HEK293 (cell line): ENCODE results near the gene GALNTL6.

Source experiments
- BCL11A ChIP-seq: fragments of 450-650 bp; formaldehyde crosslinking; IDR thresholded peaks from 2 replicates; pipeline ENCODE4 v1.5.1; 2016; ENCODE audit warnings: low read depth, missing biosample characterization, missing genetic modification characterization
- CTCF ChIP-seq: fragments of 450-650 bp; formaldehyde crosslinking; IDR thresholded peaks from 2 replicates; pipeline ENCODE4 v1.5.1; 2016; ENCODE audit warnings: missing biosample characterization, missing genetic modification characterization
- RBAK ChIP-seq: fragments of 450-650 bp; formaldehyde crosslinking; IDR thresholded peaks from 2 replicates; pipeline ENCODE4 v1.5.1; 2016; ENCODE audit warnings: missing biosample characterization, missing genetic modification characterization
- SP3 ChIP-seq: fragments of 450-650 bp; formaldehyde crosslinking; IDR thresholded peaks from 2 replicates; pipeline ENCODE4 v1.5.1; 2016; ENCODE audit warnings: missing biosample characterization, missing genetic modification characterization
- ZBTB1 ChIP-seq: fragments of 450-650 bp; formaldehyde crosslinking; IDR thresholded peaks from 2 replicates; pipeline ENCODE4 v1.5.1; 2016; ENCODE audit warnings: missing biosample characterization, missing genetic modification characterization
- ZEB2 ChIP-seq: fragments of 450-650 bp; formaldehyde crosslinking; IDR thresholded peaks from 2 replicates; pipeline ENCODE4 v1.5.1; 2016; ENCODE audit warnings: missing biosample characterization, missing genetic modification characterization
- ZNF121 ChIP-seq: fragments of 450-650 bp; formaldehyde crosslinking; IDR thresholded peaks from 2 replicates; pipeline ENCODE4 v1.5.1; 2016; ENCODE audit warnings: missing biosample characterization, missing genetic modification characterization
- ZNF133 ChIP-seq: fragments of 450-650 bp; formaldehyde crosslinking; IDR thresholded peaks from 2 replicates; pipeline ENCODE4 v1.5.1; 2016; ENCODE audit warnings: missing biosample characterization, missing genetic modification characterization
- ZNF404 ChIP-seq: fragments of 450-650 bp; formaldehyde crosslinking; IDR thresholded peaks from 2 replicates; pipeline ENCODE4 v1.5.1; 2017; ENCODE audit warnings: missing biosample characterization, missing genetic modification characterization
- ZNF510 ChIP-seq: fragments of 450-650 bp; formaldehyde crosslinking; IDR thresholded peaks from 2 replicates; pipeline ENCODE4 v1.5.1; 2018; ENCODE audit warnings: mild to moderate bottlenecking, missing genetic modification characterization, missing biosample characterization; ENCODE audit not compliant: insufficient replicate concordance
- ZNF549 ChIP-seq: fragments of 450-650 bp; IDR thresholded peaks from 2 replicates; pipeline ENCODE4 v1.5.1; 2018; ENCODE audit warnings: missing biosample characterization, missing genetic modification characterization, mild to moderate bottlenecking, inconsistent platforms, moderate library complexity
- ZNF624 ChIP-seq: fragments of 450-650 bp; formaldehyde crosslinking; IDR thresholded peaks from 2 replicates; pipeline ENCODE4 v1.5.1; 2017; ENCODE audit warnings: missing biosample characterization, missing genetic modification characterization
- ZNF626 ChIP-seq: fragments of 450-650 bp; sonication (Bioruptor Pico); formaldehyde crosslinking; IDR thresholded peaks from 2 replicates; pipeline ENCODE4 v1.5.1; 2018; ENCODE audit warnings: missing biosample characterization, missing genetic modification characterization, inconsistent platforms

GRCh38 chr4:172596206-172596605 lies 783.0 kb downstream of the GALNTL6 start:
- no peak for TF ChIP-seq ZNF510 (tag by site-specific recombination)
- TF ChIP-seq CTCF (tag by site-specific recombination) = no peak
- TF ChIP-seq ZNF404 (tag by site-specific recombination) = no peak
- TF ChIP-seq RBAK (tag by site-specific recombination) = no peak
- no peak for TF ChIP-seq SP3 (tag by site-specific recombination)
- TF ChIP-seq ZNF624 = no peak
- no peak for TF ChIP-seq ZNF133 (tag by site-specific recombination)
- TF ChIP-seq ZBTB1 (tag by site-specific recombination) = no peak
- TF ChIP-seq ZEB2 (tag by site-specific recombination) = no peak
- TF ChIP-seq ZNF626 (tag by site-specific recombination) = no peak
- TF ChIP-seq ZNF121 (tag by site-specific recombination) = no peak
- TF ChIP-seq ZNF549 = no peak
- TF ChIP-seq BCL11A (tag by site-specific recombination) = no peak
